ENCODE results near the gene XPR1.

DNA sequence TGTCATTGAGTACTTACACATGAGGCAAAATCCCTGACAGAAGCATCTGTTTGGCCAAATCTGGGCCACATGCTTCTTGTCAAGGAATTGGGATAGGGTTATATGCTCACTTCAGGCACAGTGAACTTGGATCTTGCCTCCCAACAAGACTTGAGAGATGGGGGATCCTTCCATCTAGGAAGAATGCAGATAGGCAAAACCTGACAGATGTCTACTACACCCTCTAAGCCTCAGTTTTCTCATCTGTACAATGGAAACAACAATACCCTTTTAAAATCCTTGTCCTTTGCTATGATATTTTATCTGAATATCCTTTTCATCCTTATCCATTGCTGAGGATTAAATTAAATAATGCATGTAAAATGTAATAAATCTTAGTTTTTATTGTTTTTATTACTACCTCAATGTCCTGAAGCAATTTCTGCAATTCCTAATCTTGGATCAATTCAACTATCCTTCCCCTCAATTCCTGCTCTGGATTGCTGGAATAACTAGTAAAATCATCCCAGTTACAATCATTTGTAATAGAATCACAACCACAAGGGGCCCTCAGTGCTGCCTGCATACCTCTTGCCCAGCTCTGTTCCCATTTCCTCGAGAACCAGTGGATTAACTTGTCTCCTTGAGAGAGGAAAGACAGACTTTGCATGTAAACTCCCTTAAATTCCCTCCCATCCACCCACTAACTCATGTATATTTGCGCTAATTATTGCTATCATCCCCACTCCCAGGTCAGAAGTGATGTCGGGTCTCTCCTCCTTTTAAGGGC, 8.1 kb upstream of the XPR1 start:
- TF ChIP-seq EZH2phosphoT487 (IDR thresholded peaks at IDR 0.05; ENCODE audit: borderline replicate concordance) (no peak), EGR1 (IDR thresholded peaks at IDR 0.05; ENCODE audit: low read depth) (no peak), EZH2 (IDR thresholded peaks at IDR 0.05) (no peak), POLR2A (IDR thresholded peaks at IDR 0.05; ENCODE audit: borderline replicate concordance, extremely low read depth, insufficient read depth, insufficient read length) (no peak), RAD21 (IDR thresholded peaks at IDR 0.05; ENCODE audit: low read depth) (peak; percentile 31; the same call in 1 of the 2 replicates), POLR2AphosphoS5 (IDR thresholded peaks at IDR 0.05; ENCODE audit: low read depth, low read length) (no peak), YY1 (IDR thresholded peaks at IDR 0.05; ENCODE audit: extremely low read depth, insufficient replicate concordance, low read depth, low read length) (no peak), SIN3A (IDR thresholded peaks at IDR 0.05; ENCODE audit: low read depth) (no peak), SP1 (IDR thresholded peaks at IDR 0.05; ENCODE audit: low read depth) (no peak), ZNF274 (IDR thresholded peaks at IDR 0.05; ENCODE audit: low read depth, low read length) (no peak)
- TF ChIP-seq, protein P1, sequence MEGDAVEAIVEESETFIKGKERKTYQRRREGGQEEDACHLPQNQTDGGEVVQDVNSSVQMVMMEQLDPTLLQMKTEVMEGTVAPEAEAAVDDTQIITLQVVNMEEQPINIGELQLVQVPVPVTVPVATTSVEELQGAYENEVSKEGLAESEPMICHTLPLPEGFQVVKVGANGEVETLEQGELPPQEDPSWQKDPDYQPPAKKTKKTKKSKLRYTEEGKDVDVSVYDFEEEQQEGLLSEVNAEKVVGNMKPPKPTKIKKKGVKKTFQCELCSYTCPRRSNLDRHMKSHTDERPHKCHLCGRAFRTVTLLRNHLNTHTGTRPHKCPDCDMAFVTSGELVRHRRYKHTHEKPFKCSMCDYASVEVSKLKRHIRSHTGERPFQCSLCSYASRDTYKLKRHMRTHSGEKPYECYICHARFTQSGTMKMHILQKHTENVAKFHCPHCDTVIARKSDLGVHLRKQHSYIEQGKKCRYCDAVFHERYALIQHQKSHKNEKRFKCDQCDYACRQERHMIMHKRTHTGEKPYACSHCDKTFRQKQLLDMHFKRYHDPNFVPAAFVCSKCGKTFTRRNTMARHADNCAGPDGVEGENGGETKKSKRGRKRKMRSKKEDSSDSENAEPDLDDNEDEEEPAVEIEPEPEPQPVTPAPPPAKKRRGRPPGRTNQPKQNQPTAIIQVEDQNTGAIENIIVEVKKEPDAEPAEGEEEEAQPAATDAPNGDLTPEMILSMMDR (IDR thresholded peaks at IDR 0.05 in 2 of 3, conservative IDR thresholded peaks at IDR 0.05 in 1 of 3; ENCODE audit: borderline replicate concordance in 1 of 3, insufficient read depth in 1 of 3, low read depth in 2 of 3, low read length in 2 of 3) = peak; percentile 19 to 35 (median 31); a peak in 4 of 6 replicates
- TF ChIP-seq, protein P2, sequence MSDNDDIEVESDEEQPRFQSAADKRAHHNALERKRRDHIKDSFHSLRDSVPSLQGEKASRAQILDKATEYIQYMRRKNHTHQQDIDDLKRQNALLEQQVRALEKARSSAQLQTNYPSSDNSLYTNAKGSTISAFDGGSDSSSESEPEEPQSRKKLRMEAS (IDR thresholded peaks at IDR 0.05) = no peak
- TF ChIP-seq, protein P3, sequence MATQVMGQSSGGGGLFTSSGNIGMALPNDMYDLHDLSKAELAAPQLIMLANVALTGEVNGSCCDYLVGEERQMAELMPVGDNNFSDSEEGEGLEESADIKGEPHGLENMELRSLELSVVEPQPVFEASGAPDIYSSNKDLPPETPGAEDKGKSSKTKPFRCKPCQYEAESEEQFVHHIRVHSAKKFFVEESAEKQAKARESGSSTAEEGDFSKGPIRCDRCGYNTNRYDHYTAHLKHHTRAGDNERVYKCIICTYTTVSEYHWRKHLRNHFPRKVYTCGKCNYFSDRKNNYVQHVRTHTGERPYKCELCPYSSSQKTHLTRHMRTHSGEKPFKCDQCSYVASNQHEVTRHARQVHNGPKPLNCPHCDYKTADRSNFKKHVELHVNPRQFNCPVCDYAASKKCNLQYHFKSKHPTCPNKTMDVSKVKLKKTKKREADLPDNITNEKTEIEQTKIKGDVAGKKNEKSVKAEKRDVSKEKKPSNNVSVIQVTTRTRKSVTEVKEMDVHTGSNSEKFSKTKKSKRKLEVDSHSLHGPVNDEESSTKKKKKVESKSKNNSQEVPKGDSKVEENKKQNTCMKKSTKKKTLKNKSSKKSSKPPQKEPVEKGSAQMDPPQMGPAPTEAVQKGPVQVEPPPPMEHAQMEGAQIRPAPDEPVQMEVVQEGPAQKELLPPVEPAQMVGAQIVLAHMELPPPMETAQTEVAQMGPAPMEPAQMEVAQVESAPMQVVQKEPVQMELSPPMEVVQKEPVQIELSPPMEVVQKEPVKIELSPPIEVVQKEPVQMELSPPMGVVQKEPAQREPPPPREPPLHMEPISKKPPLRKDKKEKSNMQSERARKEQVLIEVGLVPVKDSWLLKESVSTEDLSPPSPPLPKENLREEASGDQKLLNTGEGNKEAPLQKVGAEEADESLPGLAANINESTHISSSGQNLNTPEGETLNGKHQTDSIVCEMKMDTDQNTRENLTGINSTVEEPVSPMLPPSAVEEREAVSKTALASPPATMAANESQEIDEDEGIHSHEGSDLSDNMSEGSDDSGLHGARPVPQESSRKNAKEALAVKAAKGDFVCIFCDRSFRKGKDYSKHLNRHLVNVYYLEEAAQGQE (IDR thresholded peaks at IDR 0.05; ENCODE audit: low read depth) = no peak

Data from HCT116 (cell line).